ENCODE results near the gene SLC35A1.
A peak's percentile ranks its signal among the peaks of the same experiment; 100 is the strongest.
"Not testable (repeated sequence)": the region's sequence is repeated elsewhere in the genome, so short reads cannot be mapped to it uniquely, and the experiment has no call there.

SLC35A1 gene

GRCh38 chr6:87472525-87473418 lies at the start of gene SLC35A1:
Gene SLC35A1, plus strand, starts transcription at chr6:87472974. Its CDS starts 30 bp downstream, at chr6:87473004.
- peak; percentile 67 to 81 for DNase-seq (ENCODE audit: low read depth in 2 of 2)

- DNase-seq (ENCODE audit: low read depth in 2 of 2), result no peak
Observed at GRCh38 chr6:87426789-87427188, 46.0 kb upstream of the SLC35A1 start.

GRCh38 chr6:87430499-87430898 lies 42.3 kb upstream of the SLC35A1 start:
- no peak for DNase-seq (ENCODE audit: low read depth in 2 of 2)

GRCh38 chr6:87431263-87431662 lies 41.5 kb upstream of the SLC35A1 start:
- no peak for DNase-seq (ENCODE audit: low read depth in 2 of 2)

GRCh38 chr6:87436435-87436834 lies 36.3 kb upstream of the SLC35A1 start:
- peak; percentile 0 to 3 for DNase-seq (ENCODE audit: low read depth in 2 of 2)

- no peak for DNase-seq (ENCODE audit: low read depth in 2 of 2)
Observed at GRCh38 chr6:87441711-87442110, 31.1 kb upstream of the SLC35A1 start.

- no peak for DNase-seq (ENCODE audit: low read depth in 2 of 2)
Observed at GRCh38 chr6:87444362-87444761, 28.4 kb upstream of the SLC35A1 start.

- DNase-seq (ENCODE audit: low read depth in 2 of 2), result no peak
Observed at GRCh38 chr6:87465051-87465450, 7.7 kb upstream of the SLC35A1 start.

GRCh38 chr6:87473419-87473903 lies 687 bp downstream of the SLC35A1 start:
- DNase-seq (ENCODE audit: low read depth in 2 of 2), result peak in 1 of 2 donors; percentile 41

- DNase-seq (ENCODE audit: low read depth in 2 of 2), result no peak
Observed at GRCh38 chr6:87481931-87482330, 9.2 kb downstream of the SLC35A1 start.

- DNase-seq (ENCODE audit: low read depth in 2 of 2), result no peak
Observed at GRCh38 chr6:87482366-87482765, 9.6 kb downstream of the SLC35A1 start.

GRCh38 chr6:87483929-87484328 lies 11.2 kb downstream of the SLC35A1 start:
- no peak for DNase-seq (ENCODE audit: low read depth in 2 of 2)

- DNase-seq (ENCODE audit: low read depth in 2 of 2), result no peak
Observed at GRCh38 chr6:87484491-87484890, 11.7 kb downstream of the SLC35A1 start.

- DNase-seq (ENCODE audit: low read depth in 2 of 2), result no peak
Observed at GRCh38 chr6:87487555-87487954, 14.8 kb downstream of the SLC35A1 start.

GRCh38 chr6:87489326-87489725 lies 16.6 kb downstream of the SLC35A1 start:
- not testable (repeated sequence) for DNase-seq (ENCODE audit: low read depth in 2 of 2)

GRCh38 chr6:87494761-87495422 lies 22.1 kb downstream of the SLC35A1 start:
- no peak for DNase-seq (ENCODE audit: low read depth in 2 of 2)

- DNase-seq (ENCODE audit: low read depth in 2 of 2), result no peak
Observed at GRCh38 chr6:87498048-87498447, 25.3 kb downstream of the SLC35A1 start.

GRCh38 chr6:87501809-87502572 lies 29.2 kb downstream of the SLC35A1 start:
- DNase-seq (ENCODE audit: low read depth in 2 of 2), result no peak

- DNase-seq (ENCODE audit: low read depth in 2 of 2), result no peak
Observed at GRCh38 chr6:87504441-87504840, 31.7 kb downstream of the SLC35A1 start.

GRCh38 chr6:87514831-87515230 lies 42.1 kb downstream of the SLC35A1 start:
- DNase-seq (ENCODE audit: low read depth in 2 of 2), result no peak

- no peak for DNase-seq (ENCODE audit: low read depth in 2 of 2)
Observed at GRCh38 chr6:87518453-87518852, 45.7 kb downstream of the SLC35A1 start.

GRCh38 chr6:87522686-87523085 lies 49.9 kb downstream of the SLC35A1 start:
- no peak for DNase-seq (ENCODE audit: low read depth in 2 of 2)

Data from stimulated activated CD8-positive, alpha-beta memory T cell treated with anti-CD3 and anti-CD28 coated beads, Interleukin-7, amount 100 ng/mL, for 4 hours (primary cell).